ENCODE results near the gene MED1.

MED1 gene

DNA sequence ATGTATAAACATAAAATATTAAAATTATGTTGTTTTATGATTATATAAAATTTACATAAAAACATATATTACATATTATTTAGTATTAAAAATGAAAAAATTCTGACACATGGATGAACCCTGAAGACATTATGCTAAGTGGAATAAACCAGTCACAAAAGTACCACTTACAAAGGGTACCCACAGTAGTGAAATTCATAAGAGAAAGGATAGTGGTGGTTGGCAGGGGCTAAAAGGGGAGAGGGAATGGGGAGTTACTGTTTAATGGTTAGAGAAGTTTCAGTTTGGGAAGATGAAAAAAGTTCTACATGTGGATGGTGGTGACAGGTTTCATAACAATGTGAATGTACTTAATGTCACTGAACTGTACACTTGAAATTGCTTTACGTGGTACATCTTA lies 91.1 kb downstream of the MED1 start:
- no peak for DNase-seq

DNA sequence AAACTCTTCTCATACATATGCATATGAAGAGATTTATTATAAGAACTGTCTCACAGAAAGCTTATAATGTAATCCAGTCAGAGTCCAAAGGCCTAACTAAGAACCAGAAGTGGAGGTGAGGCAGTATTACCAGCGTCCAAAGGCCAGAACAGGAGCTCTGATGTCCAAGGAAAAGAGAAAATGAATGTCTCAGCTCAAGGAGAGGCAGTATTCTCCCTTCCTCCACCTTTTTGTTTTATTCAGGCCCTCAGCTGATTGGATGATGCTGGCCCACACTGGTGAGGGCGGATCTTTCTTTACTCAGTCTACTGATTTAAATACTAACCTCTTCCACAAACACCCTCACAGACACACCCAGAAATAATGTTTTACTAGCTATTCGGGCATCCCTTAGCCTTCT lies 93.1 kb downstream of the MED1 start:
- DNase-seq = no peak

DNA sequence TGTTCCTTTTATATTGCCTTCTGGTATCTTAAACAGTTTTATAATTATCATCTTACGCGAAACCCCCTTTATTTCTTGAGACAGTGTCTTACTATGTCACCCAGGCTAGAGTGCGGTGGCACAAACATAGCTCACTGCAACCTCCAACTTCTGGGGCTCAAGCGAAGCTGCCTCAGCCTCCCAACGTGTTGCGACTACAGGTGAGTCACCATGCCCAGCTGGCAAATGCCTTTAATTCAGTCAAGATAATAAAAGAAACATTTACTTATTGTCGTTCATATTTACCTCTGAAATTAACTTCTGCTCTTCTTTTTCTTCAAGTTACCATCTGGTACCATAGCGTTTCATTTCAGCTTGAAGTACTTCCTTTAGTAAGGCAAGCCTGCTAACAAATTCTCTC lies 93.6 kb downstream of the MED1 start:
- no peak for DNase-seq
